ENCODE measurements around the gene TPP2.

The TPP2 gene

GRCh38 chr13:102648046-102648445 is 51.3 kb downstream of the TPP2 start:
- DNase-seq (ENCODE audit: low read depth, low spot score) = no peak
- H3K27ac ChIP-seq = no peak overlapping the region

- no peak for DNase-seq (ENCODE audit: low read depth, low spot score)
- no peak overlapping the region for H3K27ac ChIP-seq
Observed at GRCh38 chr13:102650444-102650843, 53.7 kb downstream of the TPP2 start.

GRCh38 chr13:102651392-102651791 is 54.6 kb downstream of the TPP2 start:
- DNase-seq (ENCODE audit: low read depth, low spot score) = no peak
- no peak overlapping the region for H3K27ac ChIP-seq

- no peak overlapping the region for H3K27ac ChIP-seq
- no peak for DNase-seq (ENCODE audit: low read depth, low spot score)
Observed at GRCh38 chr13:102651892-102652291, 55.1 kb downstream of the TPP2 start.

- no peak overlapping the region for H3K27ac ChIP-seq
Observed at GRCh38 chr13:102654756-102655155, 58.0 kb downstream of the TPP2 start.

GRCh38 chr13:102657630-102658029 is 60.8 kb downstream of the TPP2 start:
- H3K27ac ChIP-seq = no peak overlapping the region
- no peak for DNase-seq (ENCODE audit: low read depth, low spot score)

More at GRCh38 chr13:102654756-102655155, 58.0 kb downstream of the TPP2 start:
- no peak for DNase-seq (ENCODE audit: low read depth, low spot score)

- no peak for DNase-seq (ENCODE audit: low read depth, low spot score)
- H3K27ac ChIP-seq = no peak overlapping the region
Observed at GRCh38 chr13:102658660-102659059, 61.9 kb downstream of the TPP2 start.

- no peak for DNase-seq (ENCODE audit: low read depth, low spot score)
- no peak overlapping the region for H3K27ac ChIP-seq
Observed at GRCh38 chr13:102659168-102659713, 62.5 kb downstream of the TPP2 start.

GRCh38 chr13:102667023-102667422 is 70.2 kb downstream of the TPP2 start:
- no peak for DNase-seq (ENCODE audit: low read depth, low spot score)
- no peak overlapping the region for H3K27ac ChIP-seq

GRCh38 chr13:102667911-102668310 is 71.1 kb downstream of the TPP2 start:
- no peak for DNase-seq (ENCODE audit: low read depth, low spot score)
- no peak overlapping the region for H3K27ac ChIP-seq

- no peak overlapping the region for H3K27ac ChIP-seq
- DNase-seq (ENCODE audit: low read depth, low spot score) = no peak
Observed at GRCh38 chr13:102670130-102670529, 73.3 kb downstream of the TPP2 start.

- DNase-seq (ENCODE audit: low read depth, low spot score) = no peak
- H3K27ac ChIP-seq = no peak overlapping the region
Observed at GRCh38 chr13:102675115-102675514, 78.3 kb downstream of the TPP2 start.

GRCh38 chr13:102677122-102677521 is 80.3 kb downstream of the TPP2 start:
- no peak overlapping the region for H3K27ac ChIP-seq
- DNase-seq (ENCODE audit: low read depth, low spot score) = no peak

GRCh38 chr13:102678339-102679107 is 81.7 kb downstream of the TPP2 start:
- no peak overlapping the region for H3K27ac ChIP-seq
- no peak for DNase-seq (ENCODE audit: low read depth, low spot score)

GRCh38 chr13:102679449-102680132 is 82.8 kb downstream of the TPP2 start:
- H3K27ac ChIP-seq = no peak overlapping the region
- no peak for DNase-seq (ENCODE audit: low read depth, low spot score)

GRCh38 chr13:102680133-102680717 is 83.4 kb downstream of the TPP2 start:
- no peak overlapping the region for H3K27ac ChIP-seq

GRCh38 chr13:102680842-102681740 is 84.3 kb downstream of the TPP2 start:
- H3K27ac ChIP-seq = no peak overlapping the region
- no peak for DNase-seq (ENCODE audit: low read depth, low spot score)

More at GRCh38 chr13:102680133-102680717, 83.4 kb downstream of the TPP2 start:
- DNase-seq (ENCODE audit: low read depth, low spot score) = no peak

GRCh38 chr13:102682211-102682610 is 85.4 kb downstream of the TPP2 start:
- no peak for DNase-seq (ENCODE audit: low read depth, low spot score)
- H3K27ac ChIP-seq = no peak overlapping the region

- H3K27ac ChIP-seq = no peak overlapping the region
- DNase-seq (ENCODE audit: low read depth, low spot score) = no peak
Observed at GRCh38 chr13:102682727-102683126, 85.9 kb downstream of the TPP2 start.

GRCh38 chr13:102683637-102684036 is 86.9 kb downstream of the TPP2 start:
- DNase-seq (ENCODE audit: low read depth, low spot score) = no peak

More at GRCh38 chr13:102683637-102684036, 86.9 kb downstream of the TPP2 start:
- no peak overlapping the region for H3K27ac ChIP-seq

Measured in epithelial cell of prostate (primary cell).